Pericardium fibroblast (primary cell): Measurements from ENCODE around the gene PIP. TPM values are rescaled to one million over a fixed set of nuclear protein-coding genes. Genes with fewer than 3 reads are reported as not detected.

Experiments used
- total RNA-seq: library from RNA; depleted of rRNA; stranded (reverse); fragments of >200 nt; gene quantifications from 2 replicates; pipeline ENCODE4 v1.2.3, GENCODE V29; 2015

PIP gene
- not detected in 2 replicates for total RNA-seq

GRCh38 chr7:143131781-143132180 lies at the start of gene PIP:
Gene PIP, plus strand, starts transcription at chr7:143132077. Its CDS starts 40 bp downstream, at chr7:143132117.

GRCh38 chr7:143183024-143183423 lies 51.1 kb downstream of the PIP start, which contains the start of gene TAS2R39:
Gene TAS2R39, plus strand, starts transcription at chr7:143183419. Its CDS starts 0 bp downstream, at chr7:143183419.

Other genes with a start within 250 kb of the PIP start
- gene TRPV6, start 246.3 kb upstream of the PIP start, total RNA-seq, result not detected in 2 replicates
- not detected in 2 replicates for gene TRPV5, start 198.3 kb upstream of the PIP start, total RNA-seq
- not detected in 2 replicates for gene LLCFC1, start 192.6 kb upstream of the PIP start, total RNA-seq
- not detected in 2 replicates for gene KEL, start 169.7 kb upstream of the PIP start, total RNA-seq
- gene OR9A2, start 104.9 kb upstream of the PIP start, total RNA-seq, result not detected in 2 replicates
- not detected in 2 replicates for gene OR6V1, start 79.7 kb upstream of the PIP start, total RNA-seq
- not detected in 2 replicates for gene TAS2R39, start 51.3 kb downstream of the PIP start, total RNA-seq
- not detected in 2 replicates for gene TAS2R40, start 90.0 kb downstream of the PIP start, total RNA-seq
- 108 and 156 TPM in 2 replicates for gene GSTK1, start 131.4 kb downstream of the PIP start, total RNA-seq
- not detected in 2 replicates for gene TMEM139, start 152.9 kb downstream of the PIP start, total RNA-seq
- gene CASP2, start 156.3 kb downstream of the PIP start, total RNA-seq, result 10.9 and 12.5 TPM in 2 replicates
- not detected in 2 replicates for gene CLCN1, start 184.0 kb downstream of the PIP start, total RNA-seq
- 0.35 and 2.9 TPM in 2 replicates for gene FAM131B, start 230.6 kb downstream of the PIP start, total RNA-seq
- 173 and 187 TPM in 2 replicates for gene ZYX, start 249.3 kb downstream of the PIP start, total RNA-seq